CD14-positive monocyte (primary cell): ENCODE measurements around the gene CSK. TPM values are rescaled to one million over a fixed set of nuclear protein-coding genes. Genes with fewer than 3 reads are reported as not detected.

Source experiments
- DNase-seq, 3 donors: peaks; one replicate each; pipeline ENCODE4 v3.0.0-alpha.2; 2011 to 2022
- H2AFZ ChIP-seq: 2 replicates; pipeline ENCODE4 v1.6.0; 2012; ENCODE audit warnings: mild to moderate bottlenecking, low read depth, low read length, inconsistent platforms; ENCODE audit not compliant: insufficient read depth, poor library complexity, severe bottlenecking
- H3K27ac ChIP-seq, 2 donors: 1 replicate in 1 of 2; 2 replicates in 1 of 2; pipeline ENCODE4 v1.5.1; 2012 to 2013; ENCODE audit warnings: low read length in 2 of 2, control low read depth in 1 of 2, inconsistent platforms in 1 of 2, low read depth in 1 of 2, mild to moderate bottlenecking in 1 of 2
- H3K27me3 ChIP-seq, 2 donors: one replicate each; pipeline versions ENCODE4 v1.6.0 to v1.6.1; 2011 to 2013; ENCODE audit warnings: low read length in 2 of 2; ENCODE audit not compliant: control insufficient read depth in 2 of 2, insufficient read depth in 2 of 2
- H3K36me3 ChIP-seq, 2 donors: replicated peaks in 1 of 2; 1 replicate in 1 of 2; 2 replicates in 1 of 2; pipeline versions ENCODE4 v1.5.1 to v1.6.1; 2012 to 2013; ENCODE audit warnings: low read length in 2 of 2, control low read depth in 1 of 2, inconsistent platforms in 1 of 2, mild to moderate bottlenecking in 1 of 2; ENCODE audit not compliant: insufficient read depth in 2 of 2, control insufficient read depth in 1 of 2
- H3K4me1 ChIP-seq, 2 donors: 1 replicate in 1 of 2; 2 replicates in 1 of 2; pipeline versions ENCODE4 v1.5.1 to v1.6.1; 2012 to 2013; ENCODE audit warnings: low read length in 2 of 2, control low read depth in 1 of 2, inconsistent platforms in 1 of 2, mild to moderate bottlenecking in 1 of 2, moderate library complexity in 1 of 2; ENCODE audit not compliant: insufficient read depth in 2 of 2, control insufficient read depth in 1 of 2
- H3K4me2 ChIP-seq: replicated peaks from 2 replicates; pipeline ENCODE3; 2012; ENCODE audit warnings: low read length, moderate library complexity, mild to moderate bottlenecking; ENCODE audit not compliant: poor library complexity, severe bottlenecking; ENCODE audit errors: extremely low read depth
- H3K4me3 ChIP-seq, 3 experiments: fragments of 200-600 bp in 1 of 3; sonication (generic) in 1 of 3; replicated peaks in 1 of 3; 1 replicate in 2 of 3; 2 replicates in 1 of 3; pipeline ENCODE4 v1.5.1; 2011 to 2013; ENCODE audit warnings: low read length in 3 of 3, mild to moderate bottlenecking in 3 of 3, control low read depth in 2 of 3, low read depth in 2 of 3, inconsistent platforms in 1 of 3, moderate library complexity in 1 of 3
- H3K79me2 ChIP-seq: 2 replicates; pipeline ENCODE4 v1.6.0; 2012; ENCODE audit warnings: mild to moderate bottlenecking, control low read depth, inconsistent platforms, low read length, moderate library complexity; ENCODE audit not compliant: insufficient read depth
- H3K9ac ChIP-seq: 2 replicates; pipeline ENCODE4 v1.6.0; 2017; ENCODE audit warnings: low read length, mild to moderate bottlenecking; ENCODE audit not compliant: insufficient read depth, poor library complexity, severe bottlenecking
- H3K9me3 ChIP-seq, 2 donors: replicated peaks in 1 of 2; 1 replicate in 1 of 2; 2 replicates in 1 of 2; pipeline versions ENCODE4 v1.5.1 to v1.6.1; 2012 to 2013; ENCODE audit warnings: low read length in 2 of 2, control low read depth in 1 of 2; ENCODE audit not compliant: control insufficient read depth in 1 of 2, insufficient read depth in 1 of 2
- H4K20me1 ChIP-seq: 2 replicates; pipeline ENCODE4 v1.6.0; 2012; ENCODE audit warnings: mild to moderate bottlenecking, low read length, control low read depth, moderate library complexity; ENCODE audit not compliant: insufficient read depth
- H3K27ac Mint-ChIP-seq, 7 donors: one replicate each; pipeline ENCODE4 v1.8.0; 2020; ENCODE audit warnings: mild to moderate bottlenecking in 7 of 7, mixed read lengths in 7 of 7, moderate library complexity in 6 of 7, inconsistent platforms in 2 of 7
- H3K27me3 Mint-ChIP-seq, 3 donors: one replicate each; pipeline ENCODE4 v1.8.0; 2021 to 2022; ENCODE audit warnings: low read depth in 3 of 3, mild to moderate bottlenecking in 3 of 3, mixed read lengths in 3 of 3, moderate library complexity in 3 of 3, inconsistent platforms in 1 of 3
- H3K36me3 Mint-ChIP-seq, 2 donors: one replicate each; pipeline ENCODE4 v1.8.0; 2020; ENCODE audit warnings: mixed read lengths in 2 of 2, inconsistent platforms in 1 of 2, mild to moderate bottlenecking in 1 of 2
- H3K4me1 Mint-ChIP-seq: one replicate; pipeline ENCODE4 v1.8.0; 2020; ENCODE audit warnings: mild to moderate bottlenecking, mixed read lengths
- H3K4me3 Mint-ChIP-seq, 2 donors: one replicate each; pipeline ENCODE4 v1.8.0; 2020; ENCODE audit warnings: mild to moderate bottlenecking in 2 of 2, mixed read lengths in 2 of 2, moderate library complexity in 1 of 2
- H3K9me3 Mint-ChIP-seq, 7 donors: one replicate each; pipeline ENCODE4 v1.8.0; 2020 to 2022; ENCODE audit warnings: mixed read lengths in 7 of 7, mild to moderate bottlenecking in 6 of 7, moderate library complexity in 6 of 7, inconsistent platforms in 2 of 7
- WGBS: methylation state at CpG from one replicate; pipeline ENCODE4 v1.1.5; 2013; ENCODE audit warnings: missing lambda C conversion rate; ENCODE audit not compliant: insufficient coverage; 5-methylcytosine and 5-hydroxymethylcytosine counted together
- intact Hi-C, 2 donors: fragments of 100-400 bp; cut with micrococcal nuclease; formaldehyde crosslinking; loops; one replicate each; pipeline versions ENCODE4 v1.15.0 to v1.15.1; 2023
- polyA plus RNA-seq, 3 donors: library from polyadenylated mRNA; depleted of rRNA in 1 of 3; unstranded in 2 of 3; stranded (reverse) in 1 of 3; fragments of 300-500 nt in 2 of 3; fragments of >200 nt in 1 of 3; fragmentation: Illumina TruSeq in 2 of 3; gene quantifications; 1 replicate in 2 of 3; 2 replicates in 1 of 3; pipeline ENCODE4 v1.2.3, GENCODE V29; 2012 to 2021
- TF ChIP-seq, protein P1 (sequence below): fragments of 200-600 bp; IDR thresholded peaks from one replicate; pipeline ENCODE4 v1.8.0; 2022; ENCODE audit warnings: antibody characterized with exemption, mild to moderate bottlenecking

Gene CSK
- polyA plus RNA-seq, 3 donors, result 79.0 to 426 (median 106) TPM

- Histone ChIP-seq H3K9ac (no peak overlapping the region), H3K36me3 (no peaks in the 10 kb centered on the region), H3K9me3 (no peaks in the 10 kb centered on the region), H3K79me2 (no peaks in the 10 kb centered on the region), H3K4me1 (no peaks in the 10 kb centered on the region), H3K4me3 (no peak overlapping the region), H3K27me3 (no peaks in the 10 kb centered on the region), H3K27ac (no peak overlapping the region), H4K20me1 (no peaks in the 10 kb centered on the region), H2AFZ (no peak overlapping the region), H3K4me2 (no peak overlapping the region)
- no peak overlapping the region for H3K4me3 Mint-ChIP-seq
- no peaks in the 10 kb centered on the region for H3K36me3 Mint-ChIP-seq
- intact Hi-C loops, result no loop called here
- DNase-seq, result no peak
- H3K4me1 Mint-ChIP-seq, result no peaks in the 10 kb centered on the region
- TF ChIP-seq, protein P1, sequence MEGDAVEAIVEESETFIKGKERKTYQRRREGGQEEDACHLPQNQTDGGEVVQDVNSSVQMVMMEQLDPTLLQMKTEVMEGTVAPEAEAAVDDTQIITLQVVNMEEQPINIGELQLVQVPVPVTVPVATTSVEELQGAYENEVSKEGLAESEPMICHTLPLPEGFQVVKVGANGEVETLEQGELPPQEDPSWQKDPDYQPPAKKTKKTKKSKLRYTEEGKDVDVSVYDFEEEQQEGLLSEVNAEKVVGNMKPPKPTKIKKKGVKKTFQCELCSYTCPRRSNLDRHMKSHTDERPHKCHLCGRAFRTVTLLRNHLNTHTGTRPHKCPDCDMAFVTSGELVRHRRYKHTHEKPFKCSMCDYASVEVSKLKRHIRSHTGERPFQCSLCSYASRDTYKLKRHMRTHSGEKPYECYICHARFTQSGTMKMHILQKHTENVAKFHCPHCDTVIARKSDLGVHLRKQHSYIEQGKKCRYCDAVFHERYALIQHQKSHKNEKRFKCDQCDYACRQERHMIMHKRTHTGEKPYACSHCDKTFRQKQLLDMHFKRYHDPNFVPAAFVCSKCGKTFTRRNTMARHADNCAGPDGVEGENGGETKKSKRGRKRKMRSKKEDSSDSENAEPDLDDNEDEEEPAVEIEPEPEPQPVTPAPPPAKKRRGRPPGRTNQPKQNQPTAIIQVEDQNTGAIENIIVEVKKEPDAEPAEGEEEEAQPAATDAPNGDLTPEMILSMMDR, result no peak
- H3K27ac Mint-ChIP-seq, result no peak overlapping the region
- 100% methylated on average over 3 of the region's 5 CpGs for WGBS
- peaks cover 5 to 14% (median 9%) of the 10 kb centered on the region in 3 donors for H3K27me3 Mint-ChIP-seq
- H3K9me3 Mint-ChIP-seq, result no peaks in the 10 kb centered on the region
Observed at GRCh38 chr15:74752531-74752930, 29.3 kb upstream of the CSK start.

GRCh38 chr15:74754593-74755215 lies 27.2 kb upstream of the CSK start:
- H2AFZ ChIP-seq, result no peak overlapping the region
- no peaks in the 10 kb centered on the region for H4K20me1 ChIP-seq
- no peak for DNase-seq
- H3K9ac ChIP-seq, result no peak overlapping the region
- Mint-ChIP-seq H3K27ac (peak overlapping the region in 1 of 7 donors; percentile 11), H3K4me1 (no peaks in the 10 kb centered on the region), H3K27me3 (peaks cover 4 to 9% (median 5%) of the 10 kb centered on the region in 3 donors), H3K36me3 (no peaks in the 10 kb centered on the region), H3K4me3 (no peak overlapping the region), H3K9me3 (no peaks in the 10 kb centered on the region)
- H3K36me3 ChIP-seq, result no peaks in the 10 kb centered on the region
- H3K4me2 ChIP-seq, result no peak overlapping the region
- H3K4me3 ChIP-seq, result no peak overlapping the region
- no peaks in the 10 kb centered on the region for H3K27me3 ChIP-seq
- intact Hi-C loops, result no loop called here
- H3K9me3 ChIP-seq, result no peaks in the 10 kb centered on the region
- H3K79me2 ChIP-seq, result no peaks in the 10 kb centered on the region
- 100% methylated on average over 7 of the region's 20 CpGs for WGBS
- H3K27ac ChIP-seq, result no peak overlapping the region
- TF ChIP-seq, protein P1, result no peak
- H3K4me1 ChIP-seq, result no peaks in the 10 kb centered on the region
